ENCODE data around the gene UBAC2.
A peak's percentile ranks its signal among the peaks of the same experiment; 100 is the strongest.

UBAC2 gene

GRCh38 chr13:99429670-99430069, 229.0 kb downstream of the UBAC2 start:
- in situ Hi-C loops (cut with MboI; ENCODE audit: low pct_unique_long_range_greater_than_20kb, low sequenced_read_pairs), result no loop called here
- no peak for DNase-seq

DNA sequence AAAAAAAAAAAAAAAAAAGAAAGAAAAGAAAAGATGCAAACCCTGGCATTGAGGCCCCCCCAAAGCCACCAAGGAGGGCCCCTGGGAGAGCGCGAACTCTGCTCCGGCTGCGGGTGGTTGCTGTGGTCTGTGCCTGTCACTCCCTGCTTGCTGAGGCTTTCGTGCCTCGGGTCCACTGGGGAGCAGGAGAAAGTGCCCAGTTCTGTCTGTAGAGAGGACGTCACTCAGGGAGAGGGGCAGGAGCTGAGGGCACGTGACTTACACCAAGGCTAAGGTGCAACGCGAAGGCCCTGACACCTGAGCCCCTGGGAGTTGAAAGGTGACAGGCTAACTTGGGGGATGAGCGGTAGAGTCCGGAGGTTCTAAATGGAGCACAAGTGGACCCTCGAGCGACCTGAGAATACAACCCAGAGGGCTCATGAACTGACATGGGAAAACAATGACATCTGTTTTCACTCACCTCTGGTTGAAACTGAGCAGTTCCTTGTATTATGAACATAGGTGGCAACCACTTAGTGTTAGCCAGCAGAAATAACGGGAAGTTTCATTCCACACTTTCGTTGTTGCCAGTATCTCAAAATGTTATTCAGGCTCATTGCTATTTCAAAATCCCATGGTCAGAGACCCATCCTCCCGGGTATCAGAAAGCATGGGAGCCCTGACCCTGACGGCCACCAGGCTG, 231.4 kb downstream of the UBAC2 start:
- no peak for DNase-seq
- in situ Hi-C loops (cut with MboI; ENCODE audit: low pct_unique_long_range_greater_than_20kb, low sequenced_read_pairs), result no loop called here

- in situ Hi-C loops (cut with MboI; ENCODE audit: low pct_unique_long_range_greater_than_20kb, low sequenced_read_pairs), result no loop called here
- DNase-seq, result peak; percentile 46
These were observed 232.2 kb downstream of the UBAC2 start for GRCh38 chr13:99432609-99433542.

DNA sequence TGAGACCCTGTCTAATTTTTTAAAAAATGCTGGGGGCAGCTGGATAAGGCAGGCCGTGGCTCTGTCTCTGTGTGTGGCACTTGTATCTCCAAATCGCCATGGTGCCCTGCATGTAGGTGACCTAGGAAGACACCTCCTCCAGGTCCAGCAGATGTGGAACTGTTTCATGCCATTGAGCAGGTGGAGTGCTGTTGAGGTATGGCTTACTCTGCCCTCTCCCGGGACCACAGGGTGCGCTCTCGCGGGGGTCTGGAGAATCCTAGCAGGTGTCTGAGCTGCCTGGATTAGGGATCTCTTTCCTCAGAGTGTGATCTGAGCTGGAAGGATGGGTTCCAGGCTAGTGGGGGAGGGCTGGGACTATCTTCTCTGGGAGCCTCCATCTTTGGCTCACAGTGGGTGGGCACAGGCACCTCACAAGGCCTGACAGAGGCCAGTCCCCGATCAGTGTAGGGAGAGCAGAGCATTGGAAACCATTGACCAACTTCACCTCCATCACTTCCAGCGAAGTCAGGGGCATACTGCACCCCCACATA, 233.0 kb downstream of the UBAC2 start:
- DNase-seq, result no peak
- in situ Hi-C loops (cut with MboI; ENCODE audit: low pct_unique_long_range_greater_than_20kb, low sequenced_read_pairs), result no loop called here

- in situ Hi-C loops (cut with MboI; ENCODE audit: low pct_unique_long_range_greater_than_20kb, low sequenced_read_pairs), result no loop called here
- no peak for DNase-seq
These were observed 233.7 kb downstream of the UBAC2 start for GRCh38 chr13:99434258-99434788.

DNA sequence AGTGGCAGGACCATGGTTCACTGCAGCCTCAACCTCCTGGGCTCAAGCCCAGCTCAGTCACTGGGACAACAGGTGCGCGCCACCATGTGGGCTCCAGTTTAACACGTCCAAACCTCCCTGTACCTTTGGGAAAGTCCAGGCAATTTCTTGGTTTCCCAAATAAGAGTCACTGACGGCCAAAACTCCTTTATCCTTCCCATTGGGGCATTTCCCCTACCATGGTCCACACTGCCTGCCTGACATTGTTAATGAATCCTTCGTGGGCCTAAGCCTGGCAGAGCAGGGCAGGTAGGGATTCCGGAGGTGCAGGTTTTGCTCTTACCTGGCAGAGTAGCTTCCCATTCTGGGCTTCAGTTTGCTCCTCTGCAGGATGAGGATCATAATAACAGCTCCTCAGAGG, 234.5 kb downstream of the UBAC2 start:
- no peak for DNase-seq
- in situ Hi-C loops (cut with MboI; ENCODE audit: low pct_unique_long_range_greater_than_20kb, low sequenced_read_pairs), result no loop called here

DNA sequence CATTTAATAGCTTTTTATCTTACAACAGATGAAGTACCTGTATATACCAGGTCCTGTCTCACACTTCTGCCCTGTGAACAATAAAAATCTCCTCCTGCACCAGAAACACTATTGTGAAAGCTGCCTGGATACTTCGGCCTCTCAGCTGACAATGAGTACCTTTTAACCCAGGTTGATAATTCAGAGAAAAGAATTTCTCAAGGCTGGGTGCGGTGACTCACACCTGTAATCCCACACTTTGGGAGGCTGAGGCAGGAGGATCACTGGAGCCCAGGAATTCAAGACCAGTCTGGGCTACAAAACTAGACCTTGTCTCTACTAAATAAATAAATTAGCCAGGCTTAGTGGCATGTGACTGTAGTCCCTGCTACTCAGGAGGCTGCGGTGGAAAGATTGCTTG, 235.3 kb downstream of the UBAC2 start:
- no peak for DNase-seq
- in situ Hi-C loops (cut with MboI; ENCODE audit: low pct_unique_long_range_greater_than_20kb, low sequenced_read_pairs), result no loop called here
